Stimulated activated CD4-positive, alpha-beta T cell treated with anti-CD3 and anti-CD28 coated beads, Interleukin-1b, Interleukin-23, amount 100 ng/mL, for 48 hours (primary cell): ENCODE results near the gene E4F1.

Source experiments
- DNase-seq: peaks from one replicate; pipeline ENCODE4 v3.0.0-alpha.2; 2020

The E4F1 gene

GRCh38 chr16:2277466-2278271 is 54.3 kb downstream of the E4F1 start:
- DNase-seq: no peak

- DNase-seq: no peak
Observed at GRCh38 chr16:2278272-2278608, 54.8 kb downstream of the E4F1 start.

GRCh38 chr16:2278956-2279800 is 55.8 kb downstream of the E4F1 start:
- no peak for DNase-seq

GRCh38 chr16:2280461-2280860 is 57.1 kb downstream of the E4F1 start:
- no peak for DNase-seq

GRCh38 chr16:2280981-2281542 is 57.7 kb downstream of the E4F1 start:
- DNase-seq: no peak

- DNase-seq: no peak
Observed at GRCh38 chr16:2282262-2282661, 58.9 kb downstream of the E4F1 start.

- DNase-seq: no peak
Observed at GRCh38 chr16:2282866-2283555, 59.6 kb downstream of the E4F1 start.

GRCh38 chr16:2284001-2284770 is 60.8 kb downstream of the E4F1 start:
- no peak for DNase-seq

GRCh38 chr16:2284797-2285576 is 61.6 kb downstream of the E4F1 start:
- no peak for DNase-seq
